GM20000 (cell line): Measurements from ENCODE around the gene SPAAR.
"Not testable (repeated sequence)": the region's sequence is repeated elsewhere in the genome, so short reads cannot be mapped to it uniquely, and the experiment has no call there.

Experiments
- DNase-seq: peaks from one replicate; pipeline ENCODE4 v3.0.0; 2012; ENCODE audit warnings: low spot score
- TF ChIP-seq, protein P1 (sequence below): IDR thresholded peaks from 2 replicates; pipeline ENCODE4 v1.5.1; 2012; ENCODE audit warnings: mild to moderate bottlenecking, control low read depth; ENCODE audit errors: extremely low read depth, missing control alignments

Gene SPAAR

DNA sequence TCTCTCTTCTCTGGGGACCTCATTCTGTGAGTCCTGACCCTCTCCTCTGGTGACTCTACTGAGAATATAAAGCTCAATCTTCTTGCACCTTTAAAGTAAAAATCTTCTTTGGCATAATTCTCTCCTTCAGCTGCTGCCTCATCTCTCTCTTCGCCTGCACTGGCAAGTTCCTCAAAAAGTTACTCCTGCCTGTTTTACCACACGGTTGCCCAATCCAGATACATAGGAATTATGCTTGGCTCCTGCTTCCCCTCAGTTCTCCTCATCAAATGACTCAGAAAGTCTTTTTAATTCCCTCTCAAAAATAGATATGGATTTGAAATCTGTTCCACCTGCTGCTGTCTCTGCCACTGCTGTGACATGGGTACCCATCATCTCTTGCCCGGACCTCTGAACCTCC lies 17.6 kb upstream of the SPAAR start:
- TF ChIP-seq, protein P1, sequence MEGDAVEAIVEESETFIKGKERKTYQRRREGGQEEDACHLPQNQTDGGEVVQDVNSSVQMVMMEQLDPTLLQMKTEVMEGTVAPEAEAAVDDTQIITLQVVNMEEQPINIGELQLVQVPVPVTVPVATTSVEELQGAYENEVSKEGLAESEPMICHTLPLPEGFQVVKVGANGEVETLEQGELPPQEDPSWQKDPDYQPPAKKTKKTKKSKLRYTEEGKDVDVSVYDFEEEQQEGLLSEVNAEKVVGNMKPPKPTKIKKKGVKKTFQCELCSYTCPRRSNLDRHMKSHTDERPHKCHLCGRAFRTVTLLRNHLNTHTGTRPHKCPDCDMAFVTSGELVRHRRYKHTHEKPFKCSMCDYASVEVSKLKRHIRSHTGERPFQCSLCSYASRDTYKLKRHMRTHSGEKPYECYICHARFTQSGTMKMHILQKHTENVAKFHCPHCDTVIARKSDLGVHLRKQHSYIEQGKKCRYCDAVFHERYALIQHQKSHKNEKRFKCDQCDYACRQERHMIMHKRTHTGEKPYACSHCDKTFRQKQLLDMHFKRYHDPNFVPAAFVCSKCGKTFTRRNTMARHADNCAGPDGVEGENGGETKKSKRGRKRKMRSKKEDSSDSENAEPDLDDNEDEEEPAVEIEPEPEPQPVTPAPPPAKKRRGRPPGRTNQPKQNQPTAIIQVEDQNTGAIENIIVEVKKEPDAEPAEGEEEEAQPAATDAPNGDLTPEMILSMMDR = no peak
- DNase-seq = no peak

DNA sequence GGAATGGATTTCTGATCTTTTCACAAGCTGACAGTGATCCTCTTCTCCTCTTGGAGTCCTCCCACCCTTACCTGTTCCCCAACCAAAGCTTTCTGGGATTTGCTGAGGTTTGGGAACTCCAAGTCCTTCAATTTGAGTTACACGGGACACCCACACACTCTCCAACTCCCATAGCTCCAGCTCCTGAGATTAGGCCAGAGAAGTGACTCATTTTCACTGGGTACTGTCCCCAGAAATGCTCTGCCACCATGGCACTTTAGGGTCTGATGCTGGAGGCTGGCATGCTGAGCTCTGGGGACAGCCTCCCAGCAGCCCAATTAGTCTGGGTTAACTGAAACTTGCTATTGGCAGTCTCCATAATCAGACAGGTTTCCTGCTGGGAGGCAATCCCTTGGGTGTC lies 17.2 kb upstream of the SPAAR start:
- TF ChIP-seq, protein P1 = no peak
- no peak for DNase-seq

DNA sequence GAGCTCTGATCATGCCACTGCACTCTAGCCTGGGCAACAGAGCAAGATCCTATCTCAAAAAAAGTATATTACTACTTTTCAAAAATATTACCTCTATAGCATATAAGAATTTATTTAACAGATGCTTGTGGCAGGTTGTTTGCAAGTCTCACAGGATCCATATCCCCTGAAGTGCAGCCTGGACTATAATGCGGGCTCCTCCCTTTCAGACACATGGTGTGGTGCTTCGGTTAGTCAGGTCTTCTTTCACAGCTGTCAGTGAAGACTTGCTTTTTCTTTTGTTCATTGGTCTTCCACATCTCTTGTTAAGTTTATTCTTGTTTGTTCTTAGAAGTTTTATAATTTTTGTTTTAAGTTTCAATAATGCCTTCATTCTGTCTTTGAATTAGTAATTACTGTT lies 12.7 kb upstream of the SPAAR start:
- TF ChIP-seq, protein P1 = no peak
- DNase-seq = no peak

DNA sequence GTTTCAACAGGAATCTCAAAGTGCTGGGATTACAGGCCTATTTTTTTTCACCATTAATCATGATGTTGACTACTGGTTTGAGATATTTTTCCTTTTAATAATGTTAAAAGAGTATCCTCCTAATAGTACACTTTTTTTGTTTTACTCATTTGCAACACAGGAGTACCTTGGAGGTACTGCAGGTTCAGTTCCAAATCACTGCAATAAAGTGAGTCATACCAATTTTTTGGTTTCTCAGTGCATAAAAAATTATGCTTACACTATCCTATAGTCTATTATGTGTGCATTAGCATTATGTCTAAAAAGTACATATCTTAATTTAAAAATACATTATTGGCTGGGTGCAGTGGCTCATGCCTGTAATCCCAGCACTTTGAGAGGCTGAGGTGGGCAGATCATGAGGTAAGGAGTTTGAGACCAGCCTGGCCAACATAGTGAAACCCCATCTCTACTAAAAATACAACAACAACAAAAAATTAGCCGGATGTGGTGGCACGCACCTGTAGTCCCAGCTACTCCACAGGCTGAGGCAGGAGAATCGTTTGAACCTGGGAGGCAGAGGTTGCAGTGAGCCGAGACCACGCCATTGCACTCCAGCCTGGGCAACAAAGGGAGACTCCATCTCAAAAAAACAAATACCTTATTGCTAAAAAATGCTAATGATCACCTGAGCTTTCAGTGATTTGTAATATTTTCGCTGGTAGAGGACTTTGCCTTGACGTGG lies 11.8 kb upstream of the SPAAR start:
- not testable (repeated sequence) for DNase-seq

DNA sequence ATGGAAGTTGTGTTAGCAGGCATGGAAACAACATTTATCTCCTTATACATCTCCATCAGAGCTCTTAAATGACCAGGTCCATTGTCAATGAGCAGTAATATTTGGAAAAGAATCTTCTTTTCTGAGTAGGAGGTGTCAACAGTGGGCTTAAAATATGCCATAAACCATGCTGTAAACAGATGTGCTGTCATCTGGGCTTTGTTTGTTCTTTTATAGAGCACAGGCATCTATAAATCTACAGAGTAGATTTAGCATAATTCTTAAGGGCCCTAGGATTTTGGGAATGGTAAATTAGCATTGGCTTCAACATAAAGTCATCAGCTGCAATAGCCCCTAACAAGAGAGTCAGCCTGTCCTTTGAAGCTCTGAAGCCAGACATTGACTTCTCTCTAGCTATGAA lies 11.0 kb upstream of the SPAAR start:
- TF ChIP-seq, protein P1 = no peak

DNA sequence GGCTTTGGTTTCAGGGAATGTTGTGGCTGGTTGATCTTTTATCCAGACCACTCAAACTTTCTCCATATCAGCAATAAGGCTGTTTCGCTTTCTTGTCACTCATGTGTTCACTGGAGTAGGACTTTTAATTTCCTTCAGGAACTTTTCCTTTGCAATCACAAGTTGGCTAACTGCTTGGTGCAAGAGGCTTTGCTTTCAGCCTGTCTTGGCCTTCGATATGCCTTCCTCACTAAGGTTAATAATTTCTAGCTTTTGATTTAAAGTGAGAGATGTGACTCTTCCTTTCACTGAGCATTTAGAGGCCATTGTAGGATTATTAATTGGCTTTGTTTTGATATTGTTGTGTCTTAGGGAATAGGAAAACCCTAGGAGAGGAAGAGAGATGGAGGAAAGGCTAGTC lies 10.3 kb upstream of the SPAAR start:
- DNase-seq = no peak
- TF ChIP-seq, protein P1 = no peak

More for the DNA sequence above, 11.0 kb upstream of the SPAAR start:
- DNase-seq = no peak

DNA sequence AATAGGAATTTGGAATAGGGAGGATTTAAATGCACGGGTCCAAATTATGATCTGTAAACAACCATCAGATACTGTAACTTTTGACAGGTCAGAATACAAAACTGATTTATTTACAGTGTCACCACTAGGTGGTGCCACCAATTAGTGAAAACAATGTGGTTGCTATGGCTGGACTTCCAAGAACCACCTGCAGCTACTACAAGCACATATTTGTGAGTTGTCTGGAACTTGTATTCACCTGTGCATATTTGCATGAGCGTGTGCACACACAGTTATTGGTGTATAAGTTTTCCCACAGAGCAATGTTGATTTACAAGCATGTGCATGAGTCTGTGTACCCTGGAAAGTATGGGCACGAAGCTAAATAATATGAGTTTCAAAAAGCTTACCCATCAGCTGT lies 6.2 kb upstream of the SPAAR start:
- DNase-seq = peak; percentile 78
- TF ChIP-seq, protein P1 = peak; percentile 48

DNA sequence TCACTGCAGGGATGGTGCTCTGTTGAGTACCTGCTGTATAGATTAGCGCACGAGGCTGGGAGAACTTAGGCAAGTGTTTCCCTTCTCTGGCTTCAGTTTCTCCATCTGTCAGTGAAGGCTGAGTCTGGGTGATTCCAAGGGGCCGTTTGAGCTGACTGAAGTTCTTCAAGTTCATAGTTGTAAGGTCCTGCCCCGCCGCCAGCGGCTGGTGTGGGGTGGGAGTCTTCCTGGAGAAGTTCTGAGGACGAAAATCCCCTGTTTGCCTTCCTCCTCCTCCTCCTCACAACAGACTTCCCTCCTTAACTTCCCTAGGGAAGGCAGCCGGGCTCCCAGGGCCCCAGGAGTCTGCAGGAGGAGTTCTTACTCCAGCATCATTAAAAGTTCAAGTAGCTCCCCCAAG lies 5.0 kb upstream of the SPAAR start:
- TF ChIP-seq, protein P1 = no peak
- no peak for DNase-seq
